GM12878 (cell line): ENCODE measurements around the gene TAF13. TPM values are rescaled to one million over a fixed set of nuclear protein-coding genes. Genes with fewer than 3 reads are reported as not detected.

ENCODE experiments used
- ATAC-seq: fragments of 200-7000 bp; cut with Tn5 transposase; 3 replicates; pipeline ENCODE4 v1.9.1; 2020; ENCODE audit warnings: mild to moderate bottlenecking, moderate library complexity
- BruUV-seq: library from RNA; stranded (reverse); fragments of 400-500 nt; replicated peaks from 2 replicates; lab custom pipeline; 2021; lab: Mats Ljungman, UMichigan
- CTCF ChIA-PET: fragments of 300-600 bp; sonication (Branson Sonifier 250); formaldehyde crosslinking; extraction: SDS; loops from one replicate; lab custom pipeline; 2021; ENCODE audit warnings: inconsistent platforms; lab: Yijun Ruan, JAX
- POLR2A ChIA-PET: fragments of 350-600 bp; formaldehyde crosslinking; extraction: SDS; loops from one replicate; lab custom pipeline; 2021; ENCODE audit warnings: inconsistent platforms; lab: Charles Lee
- RAD21 ChIA-PET: fragments of 300-600 bp; sonication (Branson Sonifier 250); formaldehyde crosslinking; loops from one replicate; lab custom pipeline; 2023; ENCODE audit warnings: antibody characterized with exemption; ENCODE audit not compliant: unreplicated experiment; lab: Charles Lee
- SMC1A ChIA-PET: fragments of 300-600 bp; sonication (Branson Sonifier 250); formaldehyde crosslinking; loops from one replicate; lab custom pipeline; 2023; ENCODE audit not compliant: unreplicated experiment, uncharacterized antibody; lab: Charles Lee
- DNase-seq: peaks from one replicate; pipeline ENCODE4 v3.0.0-alpha.2; 2011; ENCODE audit warnings: low read depth, low spot score
- FAIRE-seq: peaks from 3 replicates; lab custom pipeline; 2011; peaks lifted over from hg19 to GRCh38; lab: Jason Lieb, UNC
- H2AFZ ChIP-seq: 2 replicates; pipeline ENCODE4 v1.6.0; 2011; ENCODE audit warnings: low read depth, low read length, control low read depth; ENCODE audit not compliant: control insufficient read depth
- H3K27ac ChIP-seq: 2 replicates; pipeline ENCODE4 v1.5.1; 2011; ENCODE audit warnings: control low read depth; ENCODE audit not compliant: control insufficient read depth, insufficient read depth
- H3K27me3 ChIP-seq, 2 experiments: replicated peaks in 1 of 2; 2 replicates each; pipeline versions ENCODE4 v1.6.0 to v1.6.1; 2011; ENCODE audit warnings: low read length in 1 of 2; ENCODE audit not compliant: control insufficient read depth in 2 of 2, insufficient read depth in 2 of 2
- H3K36me3 ChIP-seq, 2 experiments: 2 replicates each; pipeline ENCODE4 v1.5.1; 2011; ENCODE audit warnings: low read length in 1 of 2; ENCODE audit not compliant: control insufficient read depth in 2 of 2, insufficient read depth in 2 of 2
- H3K4me1 ChIP-seq: 2 replicates; pipeline ENCODE4 v1.6.1; 2011; ENCODE audit warnings: mild to moderate bottlenecking, low read length, moderate library complexity, mixed read lengths; ENCODE audit not compliant: control insufficient read depth, insufficient read depth
- H3K4me2 ChIP-seq: 2 replicates; pipeline ENCODE4 v1.6.0; 2011; ENCODE audit warnings: control low read depth; ENCODE audit not compliant: control insufficient read depth, insufficient read depth
- H3K4me3 ChIP-seq: fragments of 200-600 bp; sonication (generic); 2 replicates; pipeline ENCODE4 v1.5.1; 2016
- H3K79me2 ChIP-seq: 2 replicates; pipeline ENCODE4 v1.6.0; 2011; ENCODE audit warnings: low read length; ENCODE audit not compliant: control insufficient read depth, insufficient read depth
- H3K9ac ChIP-seq: 2 replicates; pipeline ENCODE4 v1.8.0; 2011; ENCODE audit warnings: low read length, control low read depth, mixed read lengths; ENCODE audit not compliant: control insufficient read depth, insufficient read depth
- H3K9me3 ChIP-seq: replicated peaks from 3 replicates; pipeline ENCODE4 v1.5.1; 2011; ENCODE audit warnings: mild to moderate bottlenecking, low read length; ENCODE audit not compliant: control insufficient read depth, insufficient read depth
- H4K20me1 ChIP-seq: 2 replicates; pipeline ENCODE4 v1.6.0; 2011; ENCODE audit not compliant: control insufficient read depth, insufficient read depth
- BCL11A ChIP-seq: IDR thresholded peaks from 2 replicates; pipeline ENCODE4 v1.6.1; 2011; ENCODE audit warnings: low read depth, low read length
- BRCA1 ChIP-seq: IDR thresholded peaks from 2 replicates; pipeline ENCODE4 v1.6.1; 2011; ENCODE audit warnings: low read depth, low read length, improper control_type of control experiment
- CBFB ChIP-seq: IDR thresholded peaks from 2 replicates; pipeline ENCODE4 v1.6.1; 2016; ENCODE audit warnings: antibody characterized with exemption, low read depth
- CBX5 ChIP-seq: sonication (generic); IDR thresholded peaks from 2 replicates; pipeline ENCODE4 v1.6.1; 2016; ENCODE audit warnings: low read depth, moderate library complexity, mild to moderate bottlenecking, inconsistent platforms
- E4F1 ChIP-seq: fragments of 450-650 bp; IDR thresholded peaks from 2 replicates; pipeline ENCODE4 v1.6.1; 2018; ENCODE audit warnings: borderline replicate concordance, mild to moderate bottlenecking; ENCODE audit not compliant: partially characterized antibody
- ETV6 ChIP-seq, 2 experiments: fragments of 450-650 bp in 1 of 2; IDR thresholded peaks in 1 of 2; conservative IDR thresholded peaks in 1 of 2; 2 replicates each; pipeline ENCODE4 v1.6.1; 2014; ENCODE audit warnings: antibody characterized with exemption in 1 of 2, borderline replicate concordance in 1 of 2, low read depth in 1 of 2, mild to moderate bottlenecking in 1 of 2, moderate library complexity in 1 of 2
- FOXK2 ChIP-seq: fragments of 450-650 bp; IDR thresholded peaks from 2 replicates; pipeline ENCODE4 v1.6.1; 2017; ENCODE audit warnings: mild to moderate bottlenecking, moderate library complexity
- HCFC1 ChIP-seq: fragments of 150-350 bp; IDR thresholded peaks from 2 replicates; pipeline ENCODE4 v1.6.1; 2014; ENCODE audit warnings: low read length
- KLF5 ChIP-seq: fragments of 450-650 bp; IDR thresholded peaks from 2 replicates; pipeline ENCODE4 v1.6.1; 2014; ENCODE audit warnings: mild to moderate bottlenecking; ENCODE audit not compliant: partially characterized antibody
- MTA3 ChIP-seq: IDR thresholded peaks from 2 replicates; pipeline ENCODE4 v1.6.1; 2012; ENCODE audit warnings: low read length, inconsistent platforms, borderline replicate concordance
- NR2F1 ChIP-seq: fragments of 450-650 bp; conservative IDR thresholded peaks from 2 replicates; pipeline ENCODE4 v1.6.1; 2017; ENCODE audit warnings: mild to moderate bottlenecking
- NRF1 ChIP-seq: conservative IDR thresholded peaks from 2 replicates; pipeline ENCODE4 v1.6.1; 2011; ENCODE audit warnings: mild to moderate bottlenecking, low read depth, low read length, improper control_type of control experiment
- POLR2AphosphoS2 ChIP-seq: IDR thresholded peaks from 2 replicates; pipeline ENCODE4 v1.6.1; 2011; ENCODE audit warnings: low read depth, mild to moderate bottlenecking, low read length, improper control_type of control experiment, moderate library complexity
- SUPT20H ChIP-seq: IDR thresholded peaks from 2 replicates; pipeline ENCODE4 v1.6.1; 2011; ENCODE audit warnings: low read depth, mild to moderate bottlenecking, low read length, moderate library complexity, borderline replicate concordance; ENCODE audit not compliant: control insufficient read depth
- TAF1 ChIP-seq: IDR thresholded peaks from 2 replicates; pipeline ENCODE4 v1.6.1; 2011; ENCODE audit warnings: mild to moderate bottlenecking, low read depth, low read length, borderline replicate concordance
- TARDBP ChIP-seq: IDR thresholded peaks from 2 replicates; pipeline ENCODE4 v1.6.1; 2016; ENCODE audit warnings: borderline replicate concordance
- TCF12 ChIP-seq: IDR thresholded peaks from 2 replicates; pipeline ENCODE4 v1.6.1; 2011; ENCODE audit warnings: low read depth, mild to moderate bottlenecking, low read length
- WGBS: methylation state at CpG from one replicate; pipeline ENCODE4 v1.1.6; 2016; ENCODE audit warnings: low lambda C conversion rate; ENCODE audit not compliant: insufficient replicate concordance, insufficient coverage; ENCODE audit errors: missing lambda C conversion rate; 5-methylcytosine and 5-hydroxymethylcytosine counted together
- in situ Hi-C: fragments of 300-500 bp; cut with MboI; formaldehyde crosslinking; loops from 9 replicates; pipeline ENCODE4 v1.14.3; 2018; ENCODE audit warnings: mixed read lengths
- intact Hi-C: fragments of 100-400 bp; cut with micrococcal nuclease; formaldehyde crosslinking; loops from one replicate; pipeline ENCODE4 v1.14.2; 2022; ENCODE audit not compliant: unreplicated experiment
- polyA plus RNA-seq, 11 experiments: library from polyadenylated mRNA; depleted of rRNA in 4 of 11; unstranded in 6 of 11; stranded (reverse) in 5 of 11; fragments of >200 nt; fragmentation: Nextera tagmentation in 4 of 11; fragmentation: Illumina TruSeq in 1 of 11; extraction: Ambion mirVana in 4 of 11; extraction: Trizol in 1 of 11; gene quantifications; 1 replicate in 1 of 11; 2 replicates in 10 of 11; pipeline versions ENCODE4 v1.2.1 to v1.2.3, GENCODE V29; 2011 to 2016; ENCODE audit warnings: inconsistent platforms in 2 of 11, missing spikeins in 2 of 11, low read depth in 1 of 11
- total RNA-seq, 4 experiments: library from RNA; depleted of rRNA in 3 of 4; stranded (reverse); fragments of >200 nt in 3 of 4; fragmentation: Illumina TruSeq in 1 of 4; extraction: Trizol in 1 of 4; gene quantifications; 2 replicates each; pipeline versions ENCODE4 v1.2.1 to v1.2.3, GENCODE V29; 2013 to 2021
- TF ChIP-seq, protein P1 (sequence below): fragments of 450-650 bp; conservative IDR thresholded peaks from 2 replicates; pipeline ENCODE4 v1.6.1; 2017; ENCODE audit warnings: mild to moderate bottlenecking, moderate library complexity

The TAF13 gene
- total and polyA plus RNA-seq, 10 of the 15 experiments (the other 5 are each of a cell fraction or from before 2014, with no cell fraction given), result 8.1 to 30.6 (median 18.0) TPM

GRCh38 chr1:109090196-109091077, 14.6 kb upstream of the TAF13 start, which contains the start of gene TMEM167B:
TSS of gene TMEM167B (plus strand) at chr1:109090764. CDS start at chr1:109090873, 109 bp downstream.
- Histone ChIP-seq H3K9me3 (no peaks in the 10 kb centered on the region), H4K20me1 (no peaks in the 10 kb centered on the region), H3K27me3 (no peaks in the 10 kb centered on the region), H3K4me3 (peak within 1 kb of the TSS; percentile 95), H2AFZ (peak within 1 kb of the TSS; percentile 97), H3K27ac (peak within 1 kb of the TSS; percentile 91), H3K4me2 (peak within 1 kb of the TSS; percentile 90), H3K79me2 (peaks cover 30% of the 10 kb centered on the region), H3K4me1 (peaks cover 9% of the 10 kb centered on the region), H3K36me3 (peaks cover 0 to 9% of the 10 kb centered on the region in 2 experiments; a peak in 3 of 4 replicates), H3K9ac (peak within 1 kb of the TSS; percentile 69)
- ChIA-PET SMC1A (interaction anchor here (3.8 to 4.4 kb wide), 2 partner anchors 10 to 14 kb away, joined by 22 to 25 read pairs; partner anchors contain the start of gene TAF13), CTCF (interaction anchor here (1.0 to 6.5 kb wide), 4 partner anchors 8 to 21 kb away, joined by 5 to 35 read pairs (median 22); partner anchors contain the start of gene TAF13), RAD21 (interaction anchor here (0.6 to 2.7 kb wide), 6 partner anchors 8 to 263 kb away, joined by 3 to 19 read pairs (median 4); partner anchors contain the start of gene TAF13), POLR2A (interaction anchor here (0.9 to 3.3 kb wide), 5 partner anchors 10 to 126 kb away, joined by 3 to 24 read pairs (median 10); partner anchors contain the start of genes SARS1, TAF13 and WDR47)
- FAIRE-seq, result peak; percentile 90
- in situ Hi-C loops (no loop called here), intact Hi-C loops (no loop called here)
- peak; percentile 89 for ATAC-seq
- TSS peak; percentile 98 for BruUV-seq
- peak; percentile 78 for DNase-seq
- 11% methylated on average over 59 of the region's 67 CpGs for WGBS
- TF ChIP-seq KLF5 (peak; percentile 82), TCF12 (0 out of 2 replicates have a peak, but pooled peaks have one; percentile 49), BCL11A (0 out of 2 replicates have a peak, but pooled peaks have one; percentile 8), MTA3 (no peak), NRF1 (peak; percentile 32; the same call in 1 of the 2 replicates), FOXK2 (peak; percentile 95), BRCA1 (no peak), E4F1 (peak; percentile 86), HCFC1 (peak; percentile 83), NR2F1 (peak; percentile 62), CBX5 (peak; percentile 67; the same call in 1 of the 2 replicates), TARDBP (peak; percentile 90), CBFB (no peak), SUPT20H (no peak), ETV6 (conservative IDR thresholded peaks at IDR 0.05 in 1 of 2, IDR thresholded peaks at IDR 0.05 in 1 of 2; ENCODE audit: borderline replicate concordance in 1 of 2, low read depth in 1 of 2) (no peak), POLR2AphosphoS2 (peak; percentile 99), TAF1 (peak; percentile 75; the same call in 1 of the 2 replicates)
- TF ChIP-seq, protein P1, sequence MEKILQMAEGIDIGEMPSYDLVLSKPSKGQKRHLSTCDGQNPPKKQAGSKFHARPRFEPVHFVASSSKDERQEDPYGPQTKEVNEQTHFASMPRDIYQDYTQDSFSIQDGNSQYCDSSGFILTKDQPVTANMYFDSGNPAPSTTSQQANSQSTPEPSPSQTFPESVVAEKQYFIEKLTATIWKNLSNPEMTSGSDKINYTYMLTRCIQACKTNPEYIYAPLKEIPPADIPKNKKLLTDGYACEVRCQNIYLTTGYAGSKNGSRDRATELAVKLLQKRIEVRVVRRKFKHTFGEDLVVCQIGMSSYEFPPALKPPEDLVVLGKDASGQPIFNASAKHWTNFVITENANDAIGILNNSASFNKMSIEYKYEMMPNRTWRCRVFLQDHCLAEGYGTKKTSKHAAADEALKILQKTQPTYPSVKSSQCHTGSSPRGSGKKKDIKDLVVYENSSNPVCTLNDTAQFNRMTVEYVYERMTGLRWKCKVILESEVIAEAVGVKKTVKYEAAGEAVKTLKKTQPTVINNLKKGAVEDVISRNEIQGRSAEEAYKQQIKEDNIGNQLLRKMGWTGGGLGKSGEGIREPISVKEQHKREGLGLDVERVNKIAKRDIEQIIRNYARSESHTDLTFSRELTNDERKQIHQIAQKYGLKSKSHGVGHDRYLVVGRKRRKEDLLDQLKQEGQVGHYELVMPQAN, result 0 out of 2 replicates have a peak, but pooled peaks have one; percentile 76
